Measurements from ENCODE around the gene SLC8B1.

The SLC8B1 gene

GRCh38 chr12:113276946-113277500 is 57.9 kb downstream of the SLC8B1 start:
- Histone ChIP-seq H3K36me3 (replicated peaks) (peaks cover 17% of the 10 kb centered on the region), H3K4me3 (ENCODE audit: low read depth, low read length) (no peak overlapping the region), H3K27ac (no peak overlapping the region), H3K27me3 (replicated peaks) (no peaks in the 10 kb centered on the region)
- TF ChIP-seq CTCF (IDR thresholded peaks at IDR 0.05; ENCODE audit: low read depth, low read length, missing control alignments) = no peak
- DNase-seq = no peak
- in situ Hi-C loops (cut with HindIII; ENCODE audit: low pct_ligation_motif_present, low sequenced_read_pairs) = no loop called here

DNA sequence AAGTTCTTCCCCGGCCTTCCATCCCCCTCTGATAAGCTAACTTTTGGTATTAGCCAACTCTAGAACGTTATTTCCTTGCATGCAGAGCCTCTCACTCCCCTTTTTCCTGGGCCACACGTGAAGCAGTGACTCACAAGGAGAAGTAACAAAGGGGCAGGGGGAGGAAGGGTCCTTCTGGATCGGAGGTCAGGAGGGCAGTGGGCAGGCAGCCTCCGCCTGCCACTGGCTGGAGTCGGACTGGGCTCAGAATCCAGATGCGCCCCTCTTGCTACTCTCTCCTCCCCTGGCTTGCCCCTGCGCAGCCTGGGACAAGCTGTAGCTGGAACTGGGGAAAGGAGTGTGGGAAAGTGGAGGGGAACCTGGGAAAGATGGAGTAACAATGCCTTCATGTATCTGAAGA is 58.6 kb downstream of the SLC8B1 start:
- Histone ChIP-seq H3K27ac (no peak overlapping the region), H3K27me3 (replicated peaks) (no peaks in the 10 kb centered on the region), H3K36me3 (replicated peaks) (peaks cover 15% of the 10 kb centered on the region), H3K4me3 (ENCODE audit: low read depth, low read length) (no peak overlapping the region)
- DNase-seq = no peak
- no peak for TF ChIP-seq CTCF (IDR thresholded peaks at IDR 0.05; ENCODE audit: low read depth, low read length, missing control alignments)
- in situ Hi-C loops (cut with HindIII; ENCODE audit: low pct_ligation_motif_present, low sequenced_read_pairs) = no loop called here

GRCh38 chr12:113274848-113275247 is 60.1 kb downstream of the SLC8B1 start:
- in situ Hi-C loops (cut with HindIII; ENCODE audit: low pct_ligation_motif_present, low sequenced_read_pairs) = no loop called here
- no peaks in the 10 kb centered on the region for H3K27me3 ChIP-seq (replicated peaks)
- DNase-seq = no peak
- H3K4me3 ChIP-seq (ENCODE audit: low read depth, low read length) = no peak overlapping the region
- no peak for TF ChIP-seq CTCF (IDR thresholded peaks at IDR 0.05; ENCODE audit: low read depth, low read length, missing control alignments)
- H3K36me3 ChIP-seq (replicated peaks) = peaks cover 13% of the 10 kb centered on the region
- H3K27ac ChIP-seq = no peak overlapping the region

GRCh38 chr12:113273053-113273725 is 61.7 kb downstream of the SLC8B1 start:
- no peak overlapping the region for H3K4me3 ChIP-seq (ENCODE audit: low read depth, low read length)
- no peak for DNase-seq
- in situ Hi-C loops (cut with HindIII; ENCODE audit: low pct_ligation_motif_present, low sequenced_read_pairs) = no loop called here

GRCh38 chr12:113271853-113272561 is 62.9 kb downstream of the SLC8B1 start:
- H3K27me3 ChIP-seq (replicated peaks) = no peaks in the 10 kb centered on the region
- peaks cover 13% of the 10 kb centered on the region for H3K36me3 ChIP-seq (replicated peaks)
- H3K4me3 ChIP-seq (ENCODE audit: low read depth, low read length) = peak overlapping the region; percentile 27
- H3K27ac ChIP-seq = peak overlapping the region; percentile 54
- DNase-seq = peak; percentile 77
- no peak for TF ChIP-seq CTCF (IDR thresholded peaks at IDR 0.05; ENCODE audit: low read depth, low read length, missing control alignments)
- in situ Hi-C loops (cut with HindIII; ENCODE audit: low pct_ligation_motif_present, low sequenced_read_pairs) = no loop called here

More at GRCh38 chr12:113273053-113273725, 61.7 kb downstream of the SLC8B1 start:
- Histone ChIP-seq H3K27me3 (replicated peaks) (no peaks in the 10 kb centered on the region), H3K36me3 (replicated peaks) (peaks cover 13% of the 10 kb centered on the region), H3K27ac (no peak overlapping the region)
- TF ChIP-seq CTCF (IDR thresholded peaks at IDR 0.05; ENCODE audit: low read depth, low read length, missing control alignments) = no peak
